ENCODE results near the gene CMTM2. TPM values are rescaled to one million over a fixed set of nuclear protein-coding genes. Genes with fewer than 3 reads are reported as not detected.
A peak's percentile ranks its signal among the peaks of the same experiment; 100 is the strongest.

The CMTM2 gene
- total RNA-seq, 4 donors from 2014 or later = 0.67 to 1.1 TPM; not detected in 2

GRCh38 chr16:66601471-66601870 lies 22.2 kb downstream of the CMTM2 start:
- Histone ChIP-seq H3K27me3 (no peaks in the 10 kb centered on the region), H3K36me3 (no peaks in the 10 kb centered on the region), H3K9me3 (no peaks in the 10 kb centered on the region), H3K4me1 (peaks cover 9 to 15% of the 10 kb centered on the region in 2 donors), H3K4me3 (replicated peaks in 1 of 3) (no peak overlapping the region), H3K27ac (no peak overlapping the region)
- TF ChIP-seq POLR2A (IDR thresholded peaks at IDR 0.05) = no peak
- TF ChIP-seq, protein P1, sequence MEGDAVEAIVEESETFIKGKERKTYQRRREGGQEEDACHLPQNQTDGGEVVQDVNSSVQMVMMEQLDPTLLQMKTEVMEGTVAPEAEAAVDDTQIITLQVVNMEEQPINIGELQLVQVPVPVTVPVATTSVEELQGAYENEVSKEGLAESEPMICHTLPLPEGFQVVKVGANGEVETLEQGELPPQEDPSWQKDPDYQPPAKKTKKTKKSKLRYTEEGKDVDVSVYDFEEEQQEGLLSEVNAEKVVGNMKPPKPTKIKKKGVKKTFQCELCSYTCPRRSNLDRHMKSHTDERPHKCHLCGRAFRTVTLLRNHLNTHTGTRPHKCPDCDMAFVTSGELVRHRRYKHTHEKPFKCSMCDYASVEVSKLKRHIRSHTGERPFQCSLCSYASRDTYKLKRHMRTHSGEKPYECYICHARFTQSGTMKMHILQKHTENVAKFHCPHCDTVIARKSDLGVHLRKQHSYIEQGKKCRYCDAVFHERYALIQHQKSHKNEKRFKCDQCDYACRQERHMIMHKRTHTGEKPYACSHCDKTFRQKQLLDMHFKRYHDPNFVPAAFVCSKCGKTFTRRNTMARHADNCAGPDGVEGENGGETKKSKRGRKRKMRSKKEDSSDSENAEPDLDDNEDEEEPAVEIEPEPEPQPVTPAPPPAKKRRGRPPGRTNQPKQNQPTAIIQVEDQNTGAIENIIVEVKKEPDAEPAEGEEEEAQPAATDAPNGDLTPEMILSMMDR (IDR thresholded peaks at IDR 0.05) = no peak
- intact Hi-C loops (cut with DNase I) = loop anchor here (5.0 kb wide), 2 partner anchors 119 to 194 kb away; no protein-coding TSS in a partner anchor
- 90 to 100% methylated on average over 1 to 2 of the region's 5 CpGs for WGBS, 2 donors
- no peak for DNase-seq

DNA sequence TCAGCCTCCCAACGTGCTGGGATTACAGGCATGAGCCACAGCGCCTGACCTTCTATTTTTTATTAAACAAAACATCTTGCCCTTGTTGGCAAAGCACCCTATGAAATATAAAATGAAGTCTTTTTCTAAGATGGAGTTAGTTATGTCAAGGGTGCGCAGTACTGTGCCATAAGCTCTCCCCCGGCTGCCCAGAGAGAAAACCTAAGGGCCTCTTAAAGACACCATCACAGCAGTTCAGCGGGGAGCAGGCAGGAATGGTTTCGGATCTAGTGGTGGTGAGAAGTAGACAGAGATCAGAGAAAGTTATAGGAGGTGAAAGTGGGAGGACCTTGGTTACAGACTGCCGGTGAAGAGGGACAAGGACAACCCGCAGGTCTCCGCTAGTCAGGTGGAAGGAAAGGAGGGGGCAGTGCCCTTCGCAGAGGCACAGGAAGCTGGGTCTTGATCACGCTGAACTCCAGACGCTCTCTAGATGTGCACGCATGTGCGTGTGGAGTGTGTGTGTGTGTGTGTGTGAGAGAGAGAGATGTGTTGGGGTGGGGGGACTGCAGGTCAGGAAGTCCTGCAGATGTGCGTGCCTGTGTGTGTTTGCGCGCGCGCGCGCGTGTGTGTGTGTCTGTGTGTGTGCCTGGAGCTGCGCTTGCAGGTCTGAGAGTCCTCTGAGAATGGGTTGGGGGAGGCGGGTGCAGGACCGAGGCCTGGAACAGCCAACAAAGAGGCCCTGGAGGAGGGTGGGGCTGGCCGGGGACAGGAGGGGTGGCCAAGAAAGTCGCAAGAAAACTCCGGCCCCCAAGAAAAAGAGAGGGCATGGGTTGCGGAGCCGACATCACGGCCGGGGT lies 24.5 kb downstream of the CMTM2 start:
- 14 to 17% methylated on average over 25 to 30 of the region's 32 CpGs for WGBS, 2 donors
- H3K9me3 ChIP-seq = no peaks in the 10 kb centered on the region
- intact Hi-C loops (cut with DNase I) = loop anchor here (5.0 kb wide), 2 partner anchors 121 to 196 kb away; no protein-coding TSS in a partner anchor
- peaks cover 11 to 22% of the 10 kb centered on the region in 2 donors for H3K4me1 ChIP-seq
- peak overlapping the region in 2 of 3 donors; percentile 8 to 65 for H3K4me3 ChIP-seq (replicated peaks in 1 of 3)
- peak overlapping the region in 2 of 3 donors; percentile 87 to 93 for H3K27ac ChIP-seq
- TF ChIP-seq, protein P1 (IDR thresholded peaks at IDR 0.05) = no peak
- no peak for TF ChIP-seq POLR2A (IDR thresholded peaks at IDR 0.05)
- H3K27me3 ChIP-seq = no peaks in the 10 kb centered on the region
- no peaks in the 10 kb centered on the region for H3K36me3 ChIP-seq
- DNase-seq = peak; percentile 69 to 71

DNA sequence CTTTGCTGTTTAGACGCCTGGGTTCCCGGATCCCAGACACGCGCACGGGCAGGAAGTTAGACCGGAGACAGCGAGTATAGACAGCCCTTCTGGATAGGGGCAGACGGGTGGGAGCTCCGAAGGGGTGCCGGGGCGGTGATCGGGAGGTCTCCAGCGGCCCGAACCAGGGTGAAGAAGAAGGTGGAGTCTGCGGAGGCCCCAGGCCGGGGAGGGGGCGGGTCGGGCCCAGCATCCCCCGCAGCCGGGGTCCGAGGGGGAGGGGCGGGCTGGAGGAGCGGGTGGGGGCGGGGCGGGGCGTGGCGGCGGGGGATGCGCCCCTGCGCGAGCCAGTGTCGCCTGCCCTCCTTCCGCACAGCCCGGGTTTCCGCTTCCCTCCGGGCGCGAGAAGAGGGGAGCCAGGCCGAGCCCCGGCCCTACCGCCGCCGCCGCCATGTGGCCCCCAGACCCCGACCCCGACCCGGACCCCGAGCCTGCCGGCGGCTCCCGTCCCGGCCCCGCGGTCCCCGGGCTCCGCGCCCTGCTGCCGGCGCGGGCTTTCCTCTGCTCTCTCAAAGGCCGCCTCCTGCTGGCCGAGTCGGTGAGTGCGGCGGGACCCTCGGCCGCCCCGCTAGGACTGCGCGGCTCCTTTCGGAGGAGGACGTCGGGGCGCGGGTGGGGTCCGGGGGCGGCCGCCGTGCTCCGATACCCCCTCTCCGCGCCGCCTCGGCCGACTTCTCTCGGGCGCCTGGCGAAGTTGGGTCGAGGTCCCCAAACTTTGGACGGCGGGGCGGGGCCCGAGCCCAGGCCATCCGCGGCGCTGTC lies 25.3 kb downstream of the CMTM2 start, which contains the start of gene CMTM3:
Gene CMTM3, plus strand, starts transcription at position 329 of the 801 bp plus-strand sequence. Its CDS starts 102 bp downstream, at position 431.
- Histone ChIP-seq H3K4me1 (peaks cover 13 to 30% of the 10 kb centered on the region in 2 donors), H3K4me3 (replicated peaks in 1 of 3) (peak within 1 kb of the TSS; percentile 10 to 65 (median 60)), H3K27ac (peak within 1 kb of the TSS; percentile 66 to 93 (median 87)), H3K36me3 (no peaks in the 10 kb centered on the region), H3K27me3 (no peaks in the 10 kb centered on the region), H3K9me3 (no peaks in the 10 kb centered on the region)
- TF ChIP-seq, protein P1 (IDR thresholded peaks at IDR 0.05) = peak; percentile 29 to 90 (median 57)
- TF ChIP-seq POLR2A (IDR thresholded peaks at IDR 0.05) = no peak
- intact Hi-C loops (cut with DNase I) = loop anchor here (5.0 kb wide), 3 partner anchors 122 to 263 kb away; no protein-coding TSS in a partner anchor
- 0 to 1% methylated on average over 8 to 18 of the region's 96 CpGs for WGBS, 2 donors
- peak; percentile 59 to 64 for DNase-seq

- TF ChIP-seq POLR2A (IDR thresholded peaks at IDR 0.05) = no peak
- TF ChIP-seq, protein P1 (IDR thresholded peaks at IDR 0.05) = peak in 1 of 6 experiments; percentile 3
- peak overlapping the region; percentile 66 to 93 (median 87) for H3K27ac ChIP-seq
- DNase-seq = peak; percentile 45 to 53
- H3K36me3 ChIP-seq = no peaks in the 10 kb centered on the region
- H3K9me3 ChIP-seq = no peaks in the 10 kb centered on the region
- peaks cover 13 to 30% of the 10 kb centered on the region in 2 donors for H3K4me1 ChIP-seq
- intact Hi-C loops (cut with DNase I) = loop anchor here (5.0 kb wide), 1 partner anchor 262 kb away; no protein-coding TSS in a partner anchor
- H3K27me3 ChIP-seq = no peaks in the 10 kb centered on the region
- peak overlapping the region; percentile 10 to 65 (median 60) for H3K4me3 ChIP-seq (replicated peaks in 1 of 3)
- 0 to 31% methylated on average over 8 to 16 of the region's 61 CpGs for WGBS, 2 donors
Measured at GRCh38 chr16:66605177-66605978, 26.1 kb downstream of the CMTM2 start.
